ENCODE data around the gene ZNF469. TPM values are rescaled to one million over a fixed set of nuclear protein-coding genes. Genes with fewer than 3 reads are reported as not detected.

Gene ZNF469, protein sequence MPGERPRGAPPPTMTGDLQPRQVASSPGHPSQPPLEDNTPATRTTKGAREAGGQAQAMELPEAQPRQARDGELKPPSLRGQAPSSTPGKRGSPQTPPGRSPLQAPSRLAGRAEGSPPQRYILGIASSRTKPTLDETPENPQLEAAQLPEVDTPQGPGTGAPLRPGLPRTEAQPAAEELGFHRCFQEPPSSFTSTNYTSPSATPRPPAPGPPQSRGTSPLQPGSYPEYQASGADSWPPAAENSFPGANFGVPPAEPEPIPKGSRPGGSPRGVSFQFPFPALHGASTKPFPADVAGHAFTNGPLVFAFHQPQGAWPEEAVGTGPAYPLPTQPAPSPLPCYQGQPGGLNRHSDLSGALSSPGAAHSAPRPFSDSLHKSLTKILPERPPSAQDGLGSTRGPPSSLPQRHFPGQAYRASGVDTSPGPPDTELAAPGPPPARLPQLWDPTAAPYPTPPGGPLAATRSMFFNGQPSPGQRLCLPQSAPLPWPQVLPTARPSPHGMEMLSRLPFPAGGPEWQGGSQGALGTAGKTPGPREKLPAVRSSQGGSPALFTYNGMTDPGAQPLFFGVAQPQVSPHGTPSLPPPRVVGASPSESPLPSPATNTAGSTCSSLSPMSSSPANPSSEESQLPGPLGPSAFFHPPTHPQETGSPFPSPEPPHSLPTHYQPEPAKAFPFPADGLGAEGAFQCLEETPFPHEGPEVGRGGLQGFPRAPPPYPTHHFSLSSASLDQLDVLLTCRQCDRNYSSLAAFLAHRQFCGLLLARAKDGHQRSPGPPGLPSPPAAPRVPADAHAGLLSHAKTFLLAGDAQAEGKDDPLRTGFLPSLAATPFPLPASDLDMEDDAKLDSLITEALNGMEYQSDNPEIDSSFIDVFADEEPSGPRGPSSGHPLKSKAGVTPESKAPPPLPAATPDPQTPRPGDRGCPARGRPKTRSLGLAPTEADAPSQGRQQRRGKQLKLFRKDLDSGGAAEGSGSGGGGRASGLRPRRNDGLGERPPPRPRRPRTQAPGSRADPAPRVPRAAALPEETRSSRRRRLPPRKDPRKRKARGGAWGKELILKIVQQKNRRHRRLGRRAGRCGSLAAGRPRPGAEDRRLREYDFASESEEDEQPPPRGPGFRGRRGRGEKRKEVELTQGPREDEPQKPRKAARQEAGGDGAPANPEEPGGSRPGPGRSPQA (N-terminal part only)
- total RNA-seq (2014; rRNA removed; shearing (Covaris generic)): 0.32 and 0.37 TPM in 2 replicates

GRCh38 chr16:88382491-88383400 is at the start of gene ZNF469:
Gene ZNF469 (plus strand): TSS chr16:88382959. CDS start chr16:88427471, 44,512 bp downstream.
- peak; percentile 40 for DNase-seq (ENCODE audit: low read depth)

- DNase-seq (ENCODE audit: low read depth): peak; percentile 42
Observed at GRCh38 chr16:88333848-88334777, 48.6 kb upstream of the ZNF469 start.

DNA sequence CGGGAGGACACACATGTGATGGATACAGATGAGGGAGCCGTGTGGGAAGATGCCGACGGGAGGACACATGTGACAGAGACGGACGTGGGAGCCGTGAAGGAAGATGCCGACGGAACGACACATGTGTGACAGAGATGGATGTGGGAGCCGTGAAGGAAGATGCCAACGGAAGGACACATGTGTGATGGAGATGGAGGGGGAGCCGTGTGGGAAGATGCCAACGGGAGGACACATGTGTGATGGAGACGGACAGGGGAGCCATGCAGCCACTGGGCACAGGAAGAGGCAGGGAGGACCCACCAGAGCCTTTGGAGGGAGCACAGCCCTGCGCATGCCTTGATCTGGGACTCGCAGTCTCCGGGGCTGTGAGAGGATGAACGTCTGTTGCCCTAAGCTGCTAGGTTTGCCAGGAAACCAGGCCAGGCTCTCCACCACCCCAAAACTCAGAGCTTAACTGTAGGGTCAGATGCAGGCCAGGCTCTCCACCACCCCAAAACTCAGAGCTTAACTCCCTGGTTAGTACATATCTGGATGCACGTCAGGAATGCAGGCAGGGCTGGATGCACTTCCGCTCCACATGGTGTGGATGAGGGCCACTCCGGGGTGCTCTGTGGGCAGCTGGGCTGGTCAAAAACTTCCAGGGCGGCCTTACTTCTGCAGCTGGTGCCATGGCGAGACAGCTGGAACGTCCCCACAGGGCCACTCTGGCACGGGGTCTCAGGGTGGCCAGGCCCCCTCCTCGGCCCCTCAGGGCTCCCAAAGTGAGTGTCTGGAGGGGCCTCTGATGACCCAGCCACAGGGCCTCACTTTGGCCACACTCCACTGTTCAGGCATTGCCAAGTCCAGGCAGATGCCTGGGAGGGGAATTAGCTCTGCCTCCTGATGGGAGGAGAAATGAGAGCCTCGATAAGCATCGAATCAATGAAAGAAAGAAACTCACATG is 47.7 kb upstream of the ZNF469 start:
- no peak for DNase-seq (ENCODE audit: low read depth)

- peak; percentile 22 for DNase-seq (ENCODE audit: low read depth)
Observed at GRCh38 chr16:88337021-88337420, 45.7 kb upstream of the ZNF469 start.

- DNase-seq (ENCODE audit: low read depth): no peak
Observed at GRCh38 chr16:88337538-88337937, 45.2 kb upstream of the ZNF469 start.

GRCh38 chr16:88338111-88338510 is 44.6 kb upstream of the ZNF469 start:
- DNase-seq (ENCODE audit: low read depth): no peak

- no peak for DNase-seq (ENCODE audit: low read depth)
Observed at GRCh38 chr16:88338896-88339295, 43.9 kb upstream of the ZNF469 start.

- no peak for DNase-seq (ENCODE audit: low read depth)
Observed at GRCh38 chr16:88339930-88340754, 42.6 kb upstream of the ZNF469 start.

- no peak for DNase-seq (ENCODE audit: low read depth)
Observed at GRCh38 chr16:88340755-88341150, 42.0 kb upstream of the ZNF469 start.

DNA sequence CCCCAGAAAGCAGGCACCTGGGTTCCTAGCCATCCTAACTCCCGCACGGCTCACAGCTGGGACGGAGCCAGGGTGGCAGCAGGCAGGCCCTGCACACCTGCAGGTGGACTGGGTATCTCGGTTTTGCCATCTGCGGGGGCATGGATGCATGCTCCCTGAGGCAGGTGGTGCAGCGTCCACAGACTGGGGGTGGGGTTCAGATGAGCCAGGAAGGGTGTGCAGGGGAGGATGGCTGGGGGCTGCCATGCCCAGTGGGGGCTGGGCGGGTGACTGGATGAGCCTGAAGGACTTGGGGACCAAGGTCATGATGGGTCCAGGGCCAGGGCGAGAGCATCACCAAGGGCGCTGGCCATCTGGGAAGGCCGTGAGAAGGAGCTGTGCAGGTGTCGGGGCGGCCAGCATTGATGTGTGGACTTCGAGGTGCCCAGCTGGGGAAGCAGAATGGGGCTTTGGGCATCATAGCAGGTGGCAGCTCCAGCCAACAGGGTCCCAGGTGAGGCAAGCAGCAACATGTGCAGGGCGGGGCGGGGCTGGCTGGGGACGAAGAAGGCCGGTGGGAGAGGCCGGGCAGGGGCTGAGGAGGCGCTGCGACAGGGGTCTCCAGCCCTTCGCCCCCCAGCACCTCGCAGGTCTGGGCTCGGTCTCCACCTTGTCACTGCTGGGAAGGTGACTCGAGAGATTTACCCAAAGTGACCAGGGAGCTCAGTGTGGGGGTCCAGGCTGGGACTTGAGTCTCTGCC is 41.0 kb upstream of the ZNF469 start:
- no peak for DNase-seq (ENCODE audit: low read depth)

DNA sequence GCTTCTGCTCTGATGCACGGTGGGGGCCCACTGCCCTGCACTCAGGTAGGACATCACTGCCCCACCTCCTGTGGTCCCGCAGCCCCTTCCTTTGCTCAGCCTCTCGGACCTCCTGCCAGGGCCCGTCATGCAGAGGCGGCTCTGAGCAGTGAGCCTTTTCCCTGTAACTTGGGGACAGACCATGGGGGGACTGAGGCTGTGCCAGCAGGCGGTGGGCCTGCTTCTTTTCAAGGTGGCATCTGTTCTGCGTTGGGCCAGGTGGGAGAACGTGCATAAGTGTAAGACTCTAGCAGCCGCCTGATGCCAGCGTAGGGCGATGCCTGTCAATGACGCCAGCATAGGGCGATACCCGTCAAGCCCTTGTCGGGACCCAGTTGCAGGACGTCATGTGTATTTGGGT is 40.3 kb upstream of the ZNF469 start:
- DNase-seq (ENCODE audit: low read depth): no peak

- no peak for DNase-seq (ENCODE audit: low read depth)
Observed at GRCh38 chr16:88343271-88343791, 39.4 kb upstream of the ZNF469 start.

GRCh38 chr16:88344411-88345030 is 38.2 kb upstream of the ZNF469 start:
- DNase-seq (ENCODE audit: low read depth): no peak

DNA sequence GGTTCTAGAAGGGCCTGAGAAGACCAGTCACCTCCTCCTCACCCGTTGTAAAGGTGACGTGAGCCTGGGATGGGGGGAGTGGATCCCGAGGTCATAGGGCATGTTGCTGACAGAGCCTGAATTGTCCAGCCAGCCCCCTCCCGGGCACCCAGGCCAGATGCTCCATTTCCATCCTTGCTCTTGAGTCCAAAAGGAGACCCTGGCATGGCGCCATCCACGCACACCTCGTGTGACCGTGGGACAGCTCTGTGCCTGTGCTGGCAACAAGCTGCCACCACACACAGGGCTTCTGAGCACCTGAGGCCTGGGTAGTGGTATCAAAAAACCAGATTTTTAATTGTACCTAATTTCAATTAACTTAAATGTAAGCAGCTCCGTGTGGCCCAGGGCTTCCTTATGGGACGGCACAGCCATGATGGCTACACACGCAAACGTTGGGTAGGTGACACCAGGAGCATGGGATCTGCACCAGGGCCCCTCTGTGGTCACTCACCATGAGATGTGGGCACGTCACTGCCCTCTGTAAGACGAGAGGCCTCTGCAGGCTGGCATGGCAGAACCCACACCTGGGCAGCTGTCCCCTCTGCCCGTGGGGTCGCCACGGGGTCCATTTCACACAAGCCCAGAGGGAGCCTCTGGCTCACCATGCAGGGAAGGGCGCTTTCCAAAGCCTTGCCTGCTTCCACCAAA is 37.6 kb upstream of the ZNF469 start:
- DNase-seq (ENCODE audit: low read depth): no peak

DNA sequence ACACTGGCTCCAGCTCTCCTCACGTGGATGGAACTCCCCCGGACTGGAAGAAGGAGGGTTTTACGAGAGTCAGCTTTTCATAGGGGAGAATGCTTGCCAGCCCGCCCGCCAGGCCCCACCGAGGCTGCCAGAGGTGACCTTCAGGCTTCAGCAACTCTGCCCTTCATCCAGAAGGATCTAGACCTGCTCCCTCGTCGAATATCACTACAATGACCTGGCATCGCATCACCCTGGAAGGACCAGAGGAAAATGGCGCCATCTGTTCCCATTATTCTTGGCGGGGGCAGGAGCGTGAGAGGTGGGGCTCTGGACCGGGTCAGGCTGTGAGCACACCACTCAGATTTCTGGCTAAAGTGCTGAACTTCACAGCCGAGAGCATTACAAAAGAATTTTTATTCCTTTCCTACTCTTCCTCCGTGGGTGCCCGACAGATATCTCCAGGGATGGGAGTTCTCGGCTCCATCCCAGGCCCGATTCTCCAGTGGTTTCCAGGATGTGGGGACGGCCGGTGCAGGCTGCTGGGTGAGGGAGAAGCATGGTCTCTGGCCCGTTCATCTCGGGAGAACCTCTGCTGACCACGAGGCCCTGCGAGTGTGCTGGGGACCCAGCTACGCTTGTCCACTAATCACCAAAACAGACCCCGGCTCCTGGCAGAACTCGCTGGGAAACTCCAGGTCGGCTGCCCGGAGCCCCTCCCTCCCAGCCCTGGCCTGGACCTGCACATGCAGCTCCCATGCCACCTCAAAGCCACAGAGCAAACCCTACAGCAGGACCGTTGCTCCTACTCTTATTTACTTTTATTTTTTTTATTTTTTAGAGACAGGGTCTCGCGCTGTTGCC is 36.8 kb upstream of the ZNF469 start:
- DNase-seq (ENCODE audit: low read depth): no peak

All from M059J (cell line).